GM12891 (cell line): ENCODE data around the gene FBXW9.
"Not testable (repeated sequence)": the region's sequence is repeated elsewhere in the genome, so short reads cannot be mapped to it uniquely, and the experiment has no call there.

Experiments
- PAX5 ChIP-seq: IDR thresholded peaks from 2 replicates; pipeline ENCODE4 v1.6.1; 2011; ENCODE audit warnings: low read length, moderate library complexity, mild to moderate bottlenecking; ENCODE audit not compliant: insufficient read depth, severe bottlenecking
- POLR2A ChIP-seq: IDR thresholded peaks from 2 replicates; pipeline ENCODE4 v1.6.1; 2011; ENCODE audit warnings: low read depth, low read length, control low read depth
- POLR2AphosphoS5 ChIP-seq: IDR thresholded peaks from 2 replicates; pipeline ENCODE4 v1.6.1; 2011; ENCODE audit warnings: low read depth, low read length, control low read depth
- SPI1 ChIP-seq: IDR thresholded peaks from 2 replicates; pipeline ENCODE4 v1.6.1; 2011; ENCODE audit warnings: low read depth, low read length, control low read depth
- TAF1 ChIP-seq: IDR thresholded peaks from 2 replicates; pipeline ENCODE4 v1.6.1; 2011; ENCODE audit warnings: low read depth, low read length, control low read depth

GRCh38 chr19:12712077-12712476, 15.6 kb upstream of the FBXW9 start:
- TF ChIP-seq SPI1, POLR2AphosphoS5, TAF1, POLR2A, PAX5: not testable (repeated sequence)
